ENCODE results near the gene CNOT6. TPM values are rescaled to one million over a fixed set of nuclear protein-coding genes. Genes with fewer than 3 reads are reported as not detected.
"Not testable (repeated sequence)": the region's sequence is repeated elsewhere in the genome, so short reads cannot be mapped to it uniquely, and the experiment has no call there.

CNOT6 gene
- 10 to 100 TPM in 3 of 4 donors, 1 to 10 TPM in 1; 3.8 to 43.5 (median 17.0) TPM for total RNA-seq

DNA sequence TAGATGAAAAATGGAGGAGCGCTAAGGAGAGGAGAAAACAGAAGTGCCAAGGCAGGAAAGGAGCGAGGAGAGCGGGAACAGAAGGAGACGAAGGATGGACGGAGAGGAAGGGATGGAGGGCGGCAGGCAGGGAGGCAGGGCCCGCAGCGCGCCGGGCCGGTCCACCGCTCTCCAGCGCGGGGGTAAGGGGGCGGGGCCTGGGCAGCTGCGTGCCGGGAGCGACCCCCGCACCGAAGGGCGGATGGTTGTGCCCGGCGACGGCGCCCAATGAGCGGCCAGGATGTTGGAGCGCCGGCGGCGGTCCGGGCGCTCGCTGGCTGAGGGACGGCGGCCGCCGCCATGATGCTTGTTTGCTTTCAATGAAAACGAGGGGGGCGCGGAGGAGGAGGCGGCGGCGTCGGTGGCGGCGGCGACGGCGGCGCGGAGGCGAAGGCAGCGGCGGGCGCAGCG lies at the start of gene CNOT6:
CNOT6 (plus strand) TSS at position 320 of the 450 bp plus-strand sequence. CDS start 34,898 bp downstream, outside the sequence.
- Histone ChIP-seq H3K4me3 (peak within 1 kb of the TSS; percentile 55 to 92), H3K4me1 (peaks cover 0 to 4% of the 10 kb centered on the region in 2 donors), H3K36me3 (no peaks in the 10 kb centered on the region), H3K27ac (peak within 1 kb of the TSS; percentile 87 to 88), H3K27me3 (no peaks in the 10 kb centered on the region), H3K9me3 (no peaks in the 10 kb centered on the region)
- TF ChIP-seq POLR2A (IDR thresholded peaks at IDR 0.05): peak; percentile 54 to 56
- TF ChIP-seq, protein P1, sequence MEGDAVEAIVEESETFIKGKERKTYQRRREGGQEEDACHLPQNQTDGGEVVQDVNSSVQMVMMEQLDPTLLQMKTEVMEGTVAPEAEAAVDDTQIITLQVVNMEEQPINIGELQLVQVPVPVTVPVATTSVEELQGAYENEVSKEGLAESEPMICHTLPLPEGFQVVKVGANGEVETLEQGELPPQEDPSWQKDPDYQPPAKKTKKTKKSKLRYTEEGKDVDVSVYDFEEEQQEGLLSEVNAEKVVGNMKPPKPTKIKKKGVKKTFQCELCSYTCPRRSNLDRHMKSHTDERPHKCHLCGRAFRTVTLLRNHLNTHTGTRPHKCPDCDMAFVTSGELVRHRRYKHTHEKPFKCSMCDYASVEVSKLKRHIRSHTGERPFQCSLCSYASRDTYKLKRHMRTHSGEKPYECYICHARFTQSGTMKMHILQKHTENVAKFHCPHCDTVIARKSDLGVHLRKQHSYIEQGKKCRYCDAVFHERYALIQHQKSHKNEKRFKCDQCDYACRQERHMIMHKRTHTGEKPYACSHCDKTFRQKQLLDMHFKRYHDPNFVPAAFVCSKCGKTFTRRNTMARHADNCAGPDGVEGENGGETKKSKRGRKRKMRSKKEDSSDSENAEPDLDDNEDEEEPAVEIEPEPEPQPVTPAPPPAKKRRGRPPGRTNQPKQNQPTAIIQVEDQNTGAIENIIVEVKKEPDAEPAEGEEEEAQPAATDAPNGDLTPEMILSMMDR (IDR thresholded peaks at IDR 0.05): peak in 2 of 4 experiments; percentile 8 to 39
- peak; percentile 88 to 93 for DNase-seq
- intact Hi-C loops (cut with DNase I; ENCODE audit: low total_unique reads): no loop called here

DNA sequence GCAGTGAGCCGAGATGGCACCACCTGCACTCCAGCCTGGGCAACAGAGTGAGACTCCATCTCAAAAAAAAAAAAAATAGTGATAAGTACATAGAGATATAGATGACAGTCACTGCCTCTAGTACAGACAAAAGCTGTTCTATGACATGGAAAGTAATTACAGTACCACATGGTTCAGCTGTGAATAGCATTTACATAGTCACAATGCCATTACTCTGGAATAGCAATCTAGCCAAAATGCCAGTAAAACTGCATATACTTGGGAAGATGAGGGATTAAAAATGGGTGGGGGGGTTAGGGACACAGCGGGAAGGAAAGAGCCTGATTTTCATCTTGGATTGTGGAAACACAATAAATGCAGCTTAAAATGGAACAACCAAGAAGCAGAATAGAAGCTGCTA lies 39.4 kb upstream of the CNOT6 start:
- TF ChIP-seq, protein P1 (IDR thresholded peaks at IDR 0.05): no peak
- no peak for TF ChIP-seq POLR2A (IDR thresholded peaks at IDR 0.05)
- intact Hi-C loops (cut with DNase I; ENCODE audit: low total_unique reads): no loop called here
- Histone ChIP-seq H3K27me3 (no peaks in the 10 kb centered on the region), H3K9me3 (no peaks in the 10 kb centered on the region), H3K4me1 (no peaks in the 10 kb centered on the region), H3K4me3 (no peak overlapping the region), H3K27ac (no peak overlapping the region), H3K36me3 (no peaks in the 10 kb centered on the region)
- no peak for DNase-seq

DNA sequence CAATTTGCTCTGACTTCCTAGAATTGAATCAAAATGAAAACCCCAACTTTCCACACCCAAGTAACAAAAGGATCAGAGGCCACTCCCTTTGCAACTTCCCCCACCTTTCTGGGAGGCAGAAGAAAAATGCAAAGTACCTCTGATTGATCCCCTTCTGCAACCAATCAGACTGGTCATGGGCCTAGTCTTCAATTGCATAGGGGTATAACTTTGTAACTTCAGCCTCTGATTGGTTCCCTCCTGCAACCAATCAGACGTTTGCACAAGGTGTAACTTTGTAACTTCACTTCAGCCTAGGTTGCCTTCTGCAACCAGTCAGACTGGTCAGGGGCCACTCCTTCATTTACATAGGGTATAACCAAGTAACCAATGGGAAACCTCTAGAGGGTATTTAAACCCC lies 38.3 kb upstream of the CNOT6 start:
- no peak for DNase-seq
- Histone ChIP-seq H3K4me1 (no peaks in the 10 kb centered on the region), H3K4me3 (no peak overlapping the region), H3K27me3 (no peaks in the 10 kb centered on the region), H3K27ac (no peak overlapping the region), H3K9me3 (no peaks in the 10 kb centered on the region), H3K36me3 (no peaks in the 10 kb centered on the region)
- intact Hi-C loops (cut with DNase I; ENCODE audit: low total_unique reads): no loop called here
- TF ChIP-seq, protein P1 (IDR thresholded peaks at IDR 0.05): no peak

DNA sequence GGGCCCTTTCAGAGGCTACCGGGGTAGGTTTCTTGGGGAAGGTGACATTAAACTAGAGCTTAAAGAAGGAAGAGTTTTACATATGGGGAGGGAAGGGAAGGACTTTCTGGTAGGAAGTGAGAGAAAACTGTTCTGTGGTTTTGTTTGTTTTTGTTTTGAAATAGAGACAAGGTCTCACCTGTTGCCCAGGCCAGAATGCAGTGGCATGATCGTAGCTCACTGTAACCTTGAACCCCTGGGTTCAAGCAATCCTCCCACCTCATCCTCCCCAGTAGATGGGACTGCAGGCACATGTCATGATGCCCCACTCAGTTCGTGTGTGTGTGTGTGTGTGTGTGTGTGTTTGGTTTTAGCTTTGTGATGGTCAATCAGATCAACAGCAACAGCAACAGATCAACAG lies 37.4 kb upstream of the CNOT6 start:
- no peaks in the 10 kb centered on the region for H3K9me3 ChIP-seq

DNA sequence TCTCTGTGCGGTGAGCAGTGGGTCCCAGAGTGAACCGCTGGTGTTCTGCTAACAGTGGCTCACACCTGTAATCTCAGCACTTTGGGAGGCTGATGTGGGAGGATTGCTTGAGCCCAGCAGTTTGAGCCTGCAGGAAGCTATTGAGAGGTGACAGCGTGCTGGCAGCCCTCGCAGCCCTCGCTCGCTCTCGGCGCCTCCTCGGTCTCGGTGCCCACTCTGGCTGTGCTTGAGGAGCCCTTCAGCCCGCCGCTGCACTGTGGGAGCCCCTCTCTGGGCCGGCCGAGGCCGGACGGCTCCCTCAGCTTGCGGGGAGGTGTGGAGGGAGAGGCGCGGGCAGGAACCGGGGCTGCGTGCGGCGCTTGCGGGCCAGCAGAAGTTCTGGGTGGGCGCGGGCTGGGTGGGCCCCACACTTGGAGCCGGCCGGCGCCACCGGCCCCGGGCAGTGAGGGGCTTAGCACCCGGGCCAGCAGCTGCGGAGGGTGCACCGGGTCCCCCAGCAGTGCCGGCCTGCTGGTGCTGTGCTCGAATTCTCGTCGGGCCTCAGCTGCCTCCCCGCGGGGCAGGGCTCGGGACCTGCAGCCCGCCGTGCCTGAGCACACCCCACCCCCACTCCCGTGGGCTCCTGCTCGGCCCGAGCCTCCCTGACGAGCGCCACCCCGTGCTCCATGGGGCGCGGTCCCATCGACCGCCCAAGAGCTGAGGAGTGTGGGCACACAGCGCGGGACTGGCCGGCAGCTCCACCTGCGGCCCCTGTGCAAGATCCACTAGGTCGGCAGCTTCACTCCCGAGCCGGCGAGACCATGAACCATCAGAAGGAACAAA lies 35.1 kb upstream of the CNOT6 start:
- H3K4me1 ChIP-seq; DNase-seq; H3K4me3 ChIP-seq; H3K27me3 ChIP-seq; H3K36me3 ChIP-seq; intact Hi-C loops (cut with DNase I; ENCODE audit: low total_unique reads); H3K9me3 ChIP-seq; H3K27ac ChIP-seq: not testable (repeated sequence)

More for the DNA sequence above, 37.4 kb upstream of the CNOT6 start:
- TF ChIP-seq POLR2A (IDR thresholded peaks at IDR 0.05): no peak
- TF ChIP-seq, protein P1 (IDR thresholded peaks at IDR 0.05): no peak
- no peak for DNase-seq
- no peaks in the 10 kb centered on the region for H3K27me3 ChIP-seq
- no peaks in the 10 kb centered on the region for H3K4me1 ChIP-seq
- intact Hi-C loops (cut with DNase I; ENCODE audit: low total_unique reads): no loop called here
- no peaks in the 10 kb centered on the region for H3K36me3 ChIP-seq
- no peak overlapping the region for H3K4me3 ChIP-seq
- no peak overlapping the region for H3K27ac ChIP-seq

DNA sequence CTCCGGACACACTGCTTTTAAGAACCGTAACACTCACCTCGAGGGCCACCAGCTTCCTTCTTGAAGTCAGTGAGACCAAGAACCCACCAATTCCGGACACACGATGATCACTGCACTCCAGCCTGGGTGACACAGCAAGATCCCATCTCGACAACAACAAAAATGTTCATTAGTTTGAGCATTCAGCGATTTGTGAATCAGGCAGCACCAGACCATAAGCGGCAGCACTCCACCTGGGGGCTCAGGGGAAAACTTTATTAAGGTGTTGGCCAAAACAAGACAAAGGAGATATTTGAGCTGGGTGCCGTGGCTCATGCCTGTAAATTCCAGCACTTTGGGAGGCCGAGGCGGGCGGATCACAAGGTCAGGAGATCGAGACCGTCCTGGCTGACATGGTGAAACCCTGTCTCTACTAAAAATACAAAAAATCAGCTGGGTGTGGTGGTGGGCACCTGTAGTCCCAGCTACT lies 34.5 kb upstream of the CNOT6 start:
- H3K36me3 ChIP-seq; H3K9me3 ChIP-seq; DNase-seq; H3K4me3 ChIP-seq; H3K4me1 ChIP-seq; H3K27me3 ChIP-seq; H3K27ac ChIP-seq; intact Hi-C loops (cut with DNase I; ENCODE audit: low total_unique reads): not testable (repeated sequence)

Data from uterus (tissue), 4 donors.